ENCODE data around the gene TTLL7. TPM values are rescaled to one million over a fixed set of nuclear protein-coding genes. Genes with fewer than 3 reads are reported as not detected.

The TTLL7 gene
- total RNA-seq, 4 donors from 2014 or later = 0.95 to 7.6 (median 3.8) TPM

GRCh38 chr1:83976920-83977319 is 22.0 kb downstream of the TTLL7 start:
- H3K4me3 ChIP-seq (ENCODE audit: low read depth, poor library complexity, severe bottlenecking) = no peak overlapping the region
- intact Hi-C loops (cut with DNase I; ENCODE audit: low total_unique reads) = no loop called here
- no peak for TF ChIP-seq CTCF (IDR thresholded peaks at IDR 0.05)
- no peak for TF ChIP-seq POLR2A (IDR thresholded peaks at IDR 0.05)
- DNase-seq (ENCODE audit: low spot score in 2 of 2) = no peak
- WGBS, 2 donors = 68 to 95% methylated on average over 4 of the region's 4 CpGs

DNA sequence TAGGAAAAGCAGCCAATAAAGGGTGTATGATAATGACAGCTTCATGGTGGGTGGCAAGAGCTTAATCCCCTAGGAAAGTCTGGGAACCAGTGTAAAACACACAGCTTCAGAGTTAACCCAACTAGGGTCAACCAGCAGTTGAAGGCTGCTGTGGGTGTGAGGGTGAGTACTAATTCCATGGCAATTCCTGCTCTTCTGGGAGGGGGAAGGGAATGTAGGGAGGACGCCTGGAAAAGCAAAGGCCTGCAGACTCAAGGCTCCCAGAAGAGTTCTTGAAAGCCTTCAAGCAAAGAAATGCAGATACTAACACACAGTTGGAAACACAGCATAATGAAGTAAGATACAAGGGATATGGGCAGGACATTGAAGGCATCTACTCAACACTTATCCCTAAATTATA is 28.1 kb downstream of the TTLL7 start:
- no peak overlapping the region for H3K4me3 ChIP-seq (ENCODE audit: low read depth, poor library complexity, severe bottlenecking)
- no peak for DNase-seq (ENCODE audit: low spot score in 2 of 2)
- TF ChIP-seq POLR2A (IDR thresholded peaks at IDR 0.05) = no peak
- no peak for TF ChIP-seq CTCF (IDR thresholded peaks at IDR 0.05)
- intact Hi-C loops (cut with DNase I; ENCODE audit: low total_unique reads) = no loop called here
- 74 to 82% methylated on average over 1 of the region's 1 CpG for WGBS, 2 donors

DNA sequence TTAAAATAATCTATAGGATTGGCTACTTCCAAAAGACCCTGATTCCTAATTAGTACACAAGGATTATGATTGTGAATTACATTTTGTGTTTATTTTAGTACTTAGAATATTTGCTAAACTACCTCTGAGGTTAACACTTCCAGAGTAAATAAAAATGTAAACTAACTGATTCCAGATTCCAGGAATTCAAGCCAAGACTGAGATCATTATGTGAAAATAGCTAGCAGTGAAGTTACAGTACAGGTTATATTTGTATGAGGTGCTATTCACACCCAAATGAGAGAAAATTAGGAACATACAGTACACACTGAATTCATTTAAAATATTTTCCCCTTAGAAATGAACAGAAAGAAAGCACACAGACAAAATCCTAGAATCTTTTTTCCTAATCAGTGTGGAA is 28.8 kb downstream of the TTLL7 start:
- no peak for TF ChIP-seq POLR2A (IDR thresholded peaks at IDR 0.05)
- no peak overlapping the region for H3K4me3 ChIP-seq (ENCODE audit: low read depth, poor library complexity, severe bottlenecking)
- DNase-seq (ENCODE audit: low spot score in 2 of 2) = no peak
- intact Hi-C loops (cut with DNase I; ENCODE audit: low total_unique reads) = no loop called here

- WGBS, 2 donors = 96 to 98% methylated on average over 1 of the region's 1 CpG
- no peak overlapping the region for H3K4me3 ChIP-seq (ENCODE audit: low read depth, poor library complexity, severe bottlenecking)
- DNase-seq (ENCODE audit: low spot score in 2 of 2) = no peak
- TF ChIP-seq POLR2A (IDR thresholded peaks at IDR 0.05) (no peak), CTCF (IDR thresholded peaks at IDR 0.05) (no peak)
- intact Hi-C loops (cut with DNase I; ENCODE audit: low total_unique reads) = no loop called here
Observed at GRCh38 chr1:83967336-83967735, 31.6 kb downstream of the TTLL7 start.

DNA sequence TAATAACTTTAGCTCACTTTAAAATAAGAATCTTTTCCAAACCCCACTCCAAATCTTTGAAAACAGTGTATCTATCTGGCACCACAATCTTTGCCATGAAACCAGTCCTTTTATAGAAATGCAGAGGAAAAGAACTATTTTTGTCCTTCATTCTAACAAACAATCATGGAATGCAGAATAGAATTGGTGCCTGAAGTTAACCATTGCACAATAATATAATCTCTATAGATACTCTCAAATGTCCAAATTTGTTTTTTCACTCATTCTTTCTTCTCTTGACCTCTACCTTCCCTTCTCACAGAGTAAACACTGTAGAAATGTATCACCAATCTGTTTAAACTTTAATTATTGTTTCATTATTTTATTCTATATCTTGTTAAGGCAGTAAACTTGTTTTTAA is 34.8 kb downstream of the TTLL7 start:
- TF ChIP-seq CTCF (IDR thresholded peaks at IDR 0.05) (no peak), POLR2A (IDR thresholded peaks at IDR 0.05) (no peak)
- no peak overlapping the region for H3K4me3 ChIP-seq (ENCODE audit: low read depth, poor library complexity, severe bottlenecking)
- intact Hi-C loops (cut with DNase I; ENCODE audit: low total_unique reads) = no loop called here
- DNase-seq (ENCODE audit: low spot score in 2 of 2) = no peak

GRCh38 chr1:83961571-83962295 is 37.2 kb downstream of the TTLL7 start:
- intact Hi-C loops (cut with DNase I; ENCODE audit: low total_unique reads) = no loop called here
- H3K4me3 ChIP-seq (ENCODE audit: low read depth, poor library complexity, severe bottlenecking) = no peak overlapping the region
- DNase-seq (ENCODE audit: low spot score in 2 of 2) = no peak
- TF ChIP-seq CTCF (IDR thresholded peaks at IDR 0.05) (no peak), POLR2A (IDR thresholded peaks at IDR 0.05) (no peak)
- WGBS, 2 donors = 29 to 76% methylated on average over 2 of the region's 2 CpGs
